Measurements from ENCODE around the gene RARA.
A peak's percentile ranks its signal among the peaks of the same experiment; 100 is the strongest.

RARA gene

GRCh38 chr17:40309949-40310510 is 1.1 kb downstream of the RARA start:
- no peak overlapping the region for H3K4me3 ChIP-seq (ENCODE audit: extremely low read depth, insufficient read depth, low read length, poor library complexity, severe bottlenecking)
- H3K9me3 ChIP-seq (ENCODE audit: control insufficient read depth, low read length) = no peaks in the 10 kb centered on the region
- H3K4me1 ChIP-seq (ENCODE audit: control insufficient read depth, insufficient read depth, low read length, poor library complexity, severe bottlenecking) = peaks cover 41% of the 10 kb centered on the region
- WGBS, 2 experiments (ENCODE audit: insufficient coverage in 2 of 2) = 92% methylated on average over 2 of the region's 2 CpGs; no CpG with 5 or more reads in 1 of the 2 experiments
- no peaks in the 10 kb centered on the region for H3K36me3 ChIP-seq (ENCODE audit: control insufficient read depth, insufficient read depth, low read length)
- no peak overlapping the region for H3K27ac ChIP-seq (ENCODE audit: low read depth, low read length, severe bottlenecking)

- no peak overlapping the region for H3K27ac ChIP-seq (ENCODE audit: low read depth, low read length, severe bottlenecking)
- H3K9me3 ChIP-seq (ENCODE audit: control insufficient read depth, low read length) = no peaks in the 10 kb centered on the region
- H3K4me3 ChIP-seq (ENCODE audit: extremely low read depth, insufficient read depth, low read length, poor library complexity, severe bottlenecking) = no peak overlapping the region
- WGBS, 2 experiments (ENCODE audit: insufficient coverage in 2 of 2) = 83 to 90% methylated on average over 2 to 7 of the region's 7 CpGs
- no peaks in the 10 kb centered on the region for H3K36me3 ChIP-seq (ENCODE audit: control insufficient read depth, insufficient read depth, low read length)
- peaks cover 45% of the 10 kb centered on the region for H3K4me1 ChIP-seq (ENCODE audit: control insufficient read depth, insufficient read depth, low read length, poor library complexity, severe bottlenecking)
Measured at GRCh38 chr17:40310882-40311391, 2.0 kb downstream of the RARA start.

- 100% methylated on average over 2 of the region's 2 CpGs; no CpG with 5 or more reads in 1 of the 2 experiments for WGBS, 2 experiments (ENCODE audit: insufficient coverage in 2 of 2)
- Histone ChIP-seq H3K27ac (ENCODE audit: low read depth, low read length, severe bottlenecking) (no peak overlapping the region), H3K4me1 (ENCODE audit: control insufficient read depth, insufficient read depth, low read length, poor library complexity, severe bottlenecking) (peaks cover 47% of the 10 kb centered on the region), H3K36me3 (ENCODE audit: control insufficient read depth, insufficient read depth, low read length) (no peaks in the 10 kb centered on the region), H3K4me3 (ENCODE audit: extremely low read depth, insufficient read depth, low read length, poor library complexity, severe bottlenecking) (no peak overlapping the region), H3K9me3 (ENCODE audit: control insufficient read depth, low read length) (no peaks in the 10 kb centered on the region)
Measured at GRCh38 chr17:40311575-40311974, 2.6 kb downstream of the RARA start.

- 72 to 79% methylated on average over 6 to 7 of the region's 7 CpGs for WGBS, 2 experiments (ENCODE audit: insufficient coverage in 2 of 2)
- Histone ChIP-seq H3K4me1 (ENCODE audit: control insufficient read depth, insufficient read depth, low read length, poor library complexity, severe bottlenecking) (peaks cover 46% of the 10 kb centered on the region), H3K4me3 (ENCODE audit: extremely low read depth, insufficient read depth, low read length, poor library complexity, severe bottlenecking) (no peak overlapping the region), H3K36me3 (ENCODE audit: control insufficient read depth, insufficient read depth, low read length) (no peaks in the 10 kb centered on the region), H3K27ac (ENCODE audit: low read depth, low read length, severe bottlenecking) (no peak overlapping the region), H3K9me3 (ENCODE audit: control insufficient read depth, low read length) (no peaks in the 10 kb centered on the region)
Measured at GRCh38 chr17:40312131-40312731, 3.3 kb downstream of the RARA start.

- Histone ChIP-seq H3K4me1 (ENCODE audit: control insufficient read depth, insufficient read depth, low read length, poor library complexity, severe bottlenecking) (peaks cover 42% of the 10 kb centered on the region), H3K9me3 (ENCODE audit: control insufficient read depth, low read length) (no peaks in the 10 kb centered on the region), H3K4me3 (ENCODE audit: extremely low read depth, insufficient read depth, low read length, poor library complexity, severe bottlenecking) (no peak overlapping the region), H3K36me3 (ENCODE audit: control insufficient read depth, insufficient read depth, low read length) (no peaks in the 10 kb centered on the region), H3K27ac (ENCODE audit: low read depth, low read length, severe bottlenecking) (no peak overlapping the region)
- 60 to 77% methylated on average over 2 to 4 of the region's 4 CpGs for WGBS, 2 experiments (ENCODE audit: insufficient coverage in 2 of 2)
Measured at GRCh38 chr17:40312893-40313667, 4.1 kb downstream of the RARA start.

- Histone ChIP-seq H3K27ac (ENCODE audit: low read depth, low read length, severe bottlenecking) (no peak overlapping the region), H3K9me3 (ENCODE audit: control insufficient read depth, low read length) (no peaks in the 10 kb centered on the region), H3K4me1 (ENCODE audit: control insufficient read depth, insufficient read depth, low read length, poor library complexity, severe bottlenecking) (peaks cover 45% of the 10 kb centered on the region), H3K36me3 (ENCODE audit: control insufficient read depth, insufficient read depth, low read length) (no peaks in the 10 kb centered on the region), H3K4me3 (ENCODE audit: extremely low read depth, insufficient read depth, low read length, poor library complexity, severe bottlenecking) (no peak overlapping the region)
- 100% methylated on average over 1 to 2 of the region's 7 CpGs for WGBS, 2 experiments (ENCODE audit: insufficient coverage in 2 of 2)
Measured at GRCh38 chr17:40313668-40314583, 4.9 kb downstream of the RARA start.

- Histone ChIP-seq H3K4me3 (ENCODE audit: extremely low read depth, insufficient read depth, low read length, poor library complexity, severe bottlenecking) (no peak overlapping the region), H3K9me3 (ENCODE audit: control insufficient read depth, low read length) (no peaks in the 10 kb centered on the region), H3K27ac (ENCODE audit: low read depth, low read length, severe bottlenecking) (no peak overlapping the region), H3K36me3 (ENCODE audit: control insufficient read depth, insufficient read depth, low read length) (no peaks in the 10 kb centered on the region), H3K4me1 (ENCODE audit: control insufficient read depth, insufficient read depth, low read length, poor library complexity, severe bottlenecking) (peaks cover 47% of the 10 kb centered on the region)
- 67 to 89% methylated on average over 2 to 3 of the region's 3 CpGs for WGBS, 2 experiments (ENCODE audit: insufficient coverage in 2 of 2)
Measured at GRCh38 chr17:40314584-40314956, 5.6 kb downstream of the RARA start.

- Histone ChIP-seq H3K4me3 (ENCODE audit: extremely low read depth, insufficient read depth, low read length, poor library complexity, severe bottlenecking) (no peak overlapping the region), H3K4me1 (ENCODE audit: control insufficient read depth, insufficient read depth, low read length, poor library complexity, severe bottlenecking) (peaks cover 48% of the 10 kb centered on the region)
- 93 to 97% methylated on average over 3 of the region's 3 CpGs for WGBS, 2 experiments (ENCODE audit: insufficient coverage in 2 of 2)
Measured at GRCh38 chr17:40315206-40315605, 6.2 kb downstream of the RARA start.

GRCh38 chr17:40315678-40316570 is 6.9 kb downstream of the RARA start:
- Histone ChIP-seq H3K9me3 (ENCODE audit: control insufficient read depth, low read length) (no peaks in the 10 kb centered on the region), H3K4me1 (ENCODE audit: control insufficient read depth, insufficient read depth, low read length, poor library complexity, severe bottlenecking) (peaks cover 51% of the 10 kb centered on the region), H3K36me3 (ENCODE audit: control insufficient read depth, insufficient read depth, low read length) (no peaks in the 10 kb centered on the region), H3K4me3 (ENCODE audit: extremely low read depth, insufficient read depth, low read length, poor library complexity, severe bottlenecking) (no peak overlapping the region), H3K27ac (ENCODE audit: low read depth, low read length, severe bottlenecking) (peak overlapping the region; percentile 65)
- 67 to 70% methylated on average over 5 of the region's 9 CpGs for WGBS, 2 experiments (ENCODE audit: insufficient coverage in 2 of 2)

More at GRCh38 chr17:40315206-40315605, 6.2 kb downstream of the RARA start:
- Histone ChIP-seq H3K9me3 (ENCODE audit: control insufficient read depth, low read length) (no peaks in the 10 kb centered on the region), H3K36me3 (ENCODE audit: control insufficient read depth, insufficient read depth, low read length) (no peaks in the 10 kb centered on the region), H3K27ac (ENCODE audit: low read depth, low read length, severe bottlenecking) (no peak overlapping the region)
